B cell (primary cell): ENCODE data around the gene KCNT1. TPM values are rescaled to one million over a fixed set of nuclear protein-coding genes. Genes with fewer than 3 reads are reported as not detected.
"Not testable (repeated sequence)": the region's sequence is repeated elsewhere in the genome, so short reads cannot be mapped to it uniquely, and the experiment has no call there.

Source experiments
- ATAC-seq: fragments of 200-7000 bp; cut with Tn5 transposase; one replicate; pipeline ENCODE4 v1.10.0; 2021; ENCODE audit warnings: low read depth, mild to moderate bottlenecking, moderate number of reproducible peaks, moderate library complexity
- CTCF ChIA-PET: fragments of 350-600 bp; sonication (Branson Sonifier 250); formaldehyde crosslinking; loops from one replicate; lab custom pipeline; 2021; ENCODE audit warnings: antibody characterized with exemption, inconsistent platforms; lab: Charles Lee
- POLR2A ChIA-PET: fragments of 350-600 bp; sonication (Branson Sonifier 250); formaldehyde crosslinking; loops from one replicate; lab custom pipeline; 2021; ENCODE audit warnings: antibody characterized with exemption; lab: Charles Lee
- DNase-seq: peaks from one replicate; pipeline ENCODE4 v3.0.0; 2013
- H2AFZ ChIP-seq: 2 replicates; pipeline ENCODE4 v1.6.1; 2012; ENCODE audit warnings: mild to moderate bottlenecking, low read depth, low read length; ENCODE audit not compliant: insufficient read depth, poor library complexity, severe bottlenecking
- H3K27ac ChIP-seq, 2 donors: 1 replicate in 1 of 2; 2 replicates in 1 of 2; pipeline ENCODE4 v1.5.1; 2012 to 2013; ENCODE audit warnings: low read length in 2 of 2, mild to moderate bottlenecking in 2 of 2, moderate library complexity in 1 of 2
- H3K27me3 ChIP-seq, 4 experiments: fragments of 200-600 bp in 1 of 4; sonication (generic) in 1 of 4; replicated peaks in 1 of 4; 1 replicate in 2 of 4; 2 replicates in 2 of 4; pipeline versions ENCODE4 v1.6.1 to v1.7.0; 2013 to 2016; ENCODE audit warnings: low read length in 3 of 4, mild to moderate bottlenecking in 2 of 4, mixed read lengths in 1 of 4, moderate library complexity in 1 of 4; ENCODE audit not compliant: insufficient read depth in 4 of 4, control insufficient read depth in 3 of 4; ENCODE audit errors: control extremely low read depth in 1 of 4
- H3K36me3 ChIP-seq, 2 experiments: replicated peaks in 1 of 2; 1 replicate in 1 of 2; 2 replicates in 1 of 2; pipeline versions ENCODE4 v1.6.1 to v1.7.1; 2013; ENCODE audit warnings: low read length in 1 of 2; ENCODE audit not compliant: insufficient read depth in 2 of 2, control insufficient read depth in 1 of 2; ENCODE audit errors: control extremely low read depth in 1 of 2, extremely low read depth in 1 of 2
- H3K4me1 ChIP-seq, 2 donors: fragments of 200-600 bp in 1 of 2; sonication (generic) in 1 of 2; 1 replicate in 1 of 2; 2 replicates in 1 of 2; pipeline versions ENCODE4 v1.5.1 to v1.6.1; 2013 to 2017; ENCODE audit warnings: low read length in 2 of 2; ENCODE audit not compliant: control insufficient read depth in 2 of 2, insufficient read depth in 2 of 2
- H3K4me2 ChIP-seq: replicated peaks from 2 replicates; pipeline ENCODE3; 2012; ENCODE audit warnings: mild to moderate bottlenecking, low read depth, low read length; ENCODE audit not compliant: poor library complexity, severe bottlenecking
- H3K4me3 ChIP-seq, 5 experiments: fragments of 200-600 bp in 1 of 5; sonication (generic) in 1 of 5; 1 replicate in 3 of 5; 2 replicates in 2 of 5; pipeline versions ENCODE4 v1.5.1 to v1.7.0; 2011 to 2016; ENCODE audit warnings: low read length in 4 of 5, mild to moderate bottlenecking in 4 of 5, low read depth in 2 of 5, control low read depth in 1 of 5, moderate library complexity in 1 of 5; ENCODE audit not compliant: insufficient read depth in 1 of 5; ENCODE audit errors: control extremely low read depth in 1 of 5, extremely low read depth in 1 of 5
- H3K79me2 ChIP-seq: fragments of 200-600 bp; sonication (generic); one replicate; pipeline ENCODE4 v1.6.0; 2016; ENCODE audit warnings: low read length; ENCODE audit not compliant: control insufficient read depth, insufficient read depth
- H3K9ac ChIP-seq: fragments of 200-600 bp; sonication (generic); 2 replicates; pipeline ENCODE4 v1.6.1; 2017; ENCODE audit warnings: mild to moderate bottlenecking, low read length, moderate library complexity
- H3K9me3 ChIP-seq, 3 donors: one replicate each; pipeline versions ENCODE4 v1.6.1 to v1.7.1; 2013; ENCODE audit warnings: low read length in 2 of 3; ENCODE audit not compliant: control insufficient read depth in 2 of 3, insufficient read depth in 1 of 3; ENCODE audit errors: control extremely low read depth in 1 of 3
- H4K20me1 ChIP-seq: 2 replicates; pipeline ENCODE4 v1.6.0; 2012; ENCODE audit warnings: mild to moderate bottlenecking, low read length; ENCODE audit not compliant: insufficient read depth, control insufficient read depth, poor library complexity, severe bottlenecking
- H3K27ac Mint-ChIP-seq: one replicate; pipeline ENCODE4 v1.8.0; 2021; ENCODE audit warnings: mixed read lengths
- H3K27me3 Mint-ChIP-seq: one replicate; pipeline ENCODE4 v1.8.0; 2021; ENCODE audit warnings: mixed read lengths
- H3K4me1 Mint-ChIP-seq: one replicate; pipeline ENCODE4 v1.8.0; 2021; ENCODE audit warnings: mixed read lengths
- H3K4me3 Mint-ChIP-seq: one replicate; pipeline ENCODE4 v1.8.0; 2021; ENCODE audit warnings: mixed read lengths
- H3K9me3 Mint-ChIP-seq: one replicate; pipeline ENCODE4 v1.8.0; 2022; ENCODE audit warnings: mixed read lengths; ENCODE audit not compliant: insufficient read depth
- CTCF ChIP-seq: fragments of 200-600 bp; IDR thresholded peaks from one replicate; pipeline ENCODE4 v1.8.0; 2022; ENCODE audit warnings: antibody characterized with exemption, mild to moderate bottlenecking
- EZH2 ChIP-seq: IDR thresholded peaks from 2 replicates; pipeline ENCODE4 v1.6.1; 2012; ENCODE audit warnings: borderline replicate concordance, low read depth, mild to moderate bottlenecking, moderate library complexity, low read length; ENCODE audit not compliant: insufficient read depth, poor library complexity, severe bottlenecking
- WGBS: methylation state at CpG from one replicate; pipeline ENCODE4 v1.1.5; 2013; ENCODE audit warnings: missing lambda C conversion rate; ENCODE audit not compliant: insufficient coverage; 5-methylcytosine and 5-hydroxymethylcytosine counted together
- intact Hi-C: fragments of 100-400 bp; cut with micrococcal nuclease; formaldehyde crosslinking; loops from one replicate; pipeline ENCODE4 v1.10.0; 2022
- polyA plus RNA-seq: library from polyadenylated mRNA; depleted of rRNA; stranded (reverse); fragments of >200 nt; gene quantifications from 2 replicates; pipeline ENCODE4 v1.2.3, GENCODE V29; 2012
- total RNA-seq, 2 donors: library from RNA; stranded (reverse); fragments of 120-200 nt in 1 of 2; gene quantifications; 1 replicate in 1 of 2; 2 replicates in 1 of 2; pipeline versions ENCODE4 v1.2.3 to v1.2.4, GENCODE V29; 2013 to 2022

Gene KCNT1
- total and polyA plus RNA-seq, 2 donors (not counting 1 experiment from before 2014, with no cell fraction given): not detected

DNA sequence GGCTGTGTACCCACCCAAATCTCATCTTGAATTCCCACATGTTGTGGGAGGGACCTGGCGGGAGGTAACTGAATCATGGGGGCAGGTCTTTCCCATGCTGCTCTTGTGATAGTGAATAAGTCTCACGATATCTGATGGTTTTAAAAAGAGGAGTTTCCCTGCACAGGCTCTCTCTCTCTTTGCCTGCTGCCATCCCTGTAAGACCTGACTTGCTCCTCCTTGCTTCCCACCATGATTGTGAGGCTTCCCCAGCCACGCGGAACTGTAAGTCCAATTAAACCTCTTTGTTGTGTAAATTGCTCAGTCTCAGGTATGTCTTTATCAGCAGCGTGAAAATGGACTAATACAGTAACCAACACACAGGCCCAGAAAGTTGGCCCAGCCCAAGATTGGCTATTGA lies 33.0 kb upstream of the KCNT1 start:
- CTCF ChIA-PET, DNase-seq, H3K27ac Mint-ChIP-seq, H3K4me3 ChIP-seq, intact Hi-C loops, H3K36me3 ChIP-seq, H3K9ac ChIP-seq, H3K9me3 Mint-ChIP-seq, H3K4me3 Mint-ChIP-seq, ATAC-seq, H3K4me1 Mint-ChIP-seq, H4K20me1 ChIP-seq, H3K27me3 Mint-ChIP-seq, H3K27ac ChIP-seq, POLR2A ChIA-PET, H3K4me2 ChIP-seq, H3K4me1 ChIP-seq, H3K27me3 ChIP-seq, H3K79me2 ChIP-seq, H2AFZ ChIP-seq: not testable (repeated sequence)
- H3K9me3 ChIP-seq: peaks cover 0 to 13% (median 0%) of the 10 kb centered on the region in 3 donors
- no CpG with 5 or more reads among the region's 5 CpGs for WGBS

DNA sequence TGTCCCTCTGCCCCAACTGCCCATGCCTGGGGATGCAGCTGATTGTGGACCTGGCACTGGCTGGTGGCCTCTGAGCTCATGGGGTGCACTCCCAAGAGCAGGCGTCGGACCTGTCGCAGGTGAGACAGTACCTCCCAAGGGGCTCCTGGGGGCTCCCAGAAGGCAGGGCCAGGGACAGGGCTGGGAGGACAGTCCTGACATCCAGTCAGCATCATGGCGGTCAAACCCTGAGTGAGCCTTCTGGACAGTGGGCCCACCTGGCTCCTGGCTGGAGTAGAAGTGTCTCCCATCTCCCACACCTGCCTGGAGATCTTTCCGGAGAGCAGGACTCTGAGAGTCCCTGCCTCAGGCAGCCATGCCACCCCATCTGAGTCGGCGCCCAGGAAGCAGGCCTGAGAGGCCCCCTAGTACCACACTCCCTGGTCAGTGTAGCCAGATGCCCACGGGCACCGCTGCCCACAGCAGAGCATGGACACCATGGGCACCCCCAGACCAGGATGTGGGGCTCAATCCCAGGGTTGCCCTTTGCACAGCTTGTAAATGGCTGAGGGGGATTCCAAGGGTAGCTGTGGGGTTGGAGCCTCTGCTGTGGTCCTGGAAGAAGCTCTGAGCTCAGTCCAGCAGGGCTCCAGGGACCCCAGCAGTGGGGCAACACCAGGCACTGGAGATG lies 32.2 kb upstream of the KCNT1 start:
- Histone ChIP-seq H3K36me3 (no peaks in the 10 kb centered on the region), H3K79me2 (no peaks in the 10 kb centered on the region), H3K9ac (no peak overlapping the region), H3K27ac (no peak overlapping the region), H3K4me1 (no peaks in the 10 kb centered on the region), H2AFZ (no peak overlapping the region), H3K4me2 (no peak overlapping the region), H3K9me3 (peaks cover 0 to 13% (median 0%) of the 10 kb centered on the region in 3 donors), H4K20me1 (no peaks in the 10 kb centered on the region), H3K4me3 (no peak overlapping the region), H3K27me3 (no peaks in the 10 kb centered on the region)
- Mint-ChIP-seq H3K4me3 (no peak overlapping the region), H3K27me3 (peaks cover 3% of the 10 kb centered on the region), H3K4me1 (no peaks in the 10 kb centered on the region), H3K27ac (no peak overlapping the region), H3K9me3 (peaks cover 3% of the 10 kb centered on the region)
- ATAC-seq: no peak
- ChIA-PET POLR2A (no interaction called here), CTCF (no interaction called here)
- no peak for DNase-seq
- TF ChIP-seq CTCF (no peak), EZH2 (no peak)
- intact Hi-C loops: no loop called here
- 96% methylated on average over 9 of the region's 9 CpGs for WGBS
